ENCODE results near the gene ISM1.

DNA sequence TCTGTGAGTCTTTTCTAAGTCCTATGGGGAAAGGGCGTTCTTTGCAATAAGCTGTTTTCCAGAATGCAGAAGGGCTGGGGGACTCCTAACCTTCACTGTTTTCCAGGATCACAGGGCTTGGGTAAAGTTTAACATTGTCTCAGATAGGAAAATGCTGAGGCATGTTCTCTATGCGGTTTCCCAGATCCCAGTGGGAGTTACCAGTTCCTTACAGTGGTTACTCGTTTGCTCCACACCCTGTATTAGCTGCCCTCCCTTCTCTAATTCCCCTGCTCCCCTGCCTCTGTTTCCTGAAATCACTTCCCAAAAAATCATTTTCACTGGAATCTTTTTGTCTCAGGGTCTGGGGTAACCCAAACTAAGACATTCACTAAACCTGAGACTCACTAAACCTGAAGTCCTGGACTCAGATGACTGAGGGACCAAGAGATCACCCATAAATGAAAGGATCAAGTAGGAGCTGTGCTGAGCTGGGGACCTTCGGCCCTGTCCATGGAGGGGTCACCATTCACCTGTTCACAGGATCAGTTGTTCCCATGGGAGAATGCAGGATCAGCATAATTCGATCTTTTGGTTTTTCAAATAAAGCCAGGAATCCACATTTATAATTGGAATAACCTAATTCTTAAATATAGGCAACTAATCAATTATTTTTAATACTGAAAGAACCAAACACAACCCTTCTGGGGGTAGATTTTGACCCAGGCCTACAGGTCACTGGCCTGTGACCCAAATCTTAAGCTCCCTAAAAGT lies 76.2 kb downstream of the ISM1 start:
- TF ChIP-seq, protein P1, sequence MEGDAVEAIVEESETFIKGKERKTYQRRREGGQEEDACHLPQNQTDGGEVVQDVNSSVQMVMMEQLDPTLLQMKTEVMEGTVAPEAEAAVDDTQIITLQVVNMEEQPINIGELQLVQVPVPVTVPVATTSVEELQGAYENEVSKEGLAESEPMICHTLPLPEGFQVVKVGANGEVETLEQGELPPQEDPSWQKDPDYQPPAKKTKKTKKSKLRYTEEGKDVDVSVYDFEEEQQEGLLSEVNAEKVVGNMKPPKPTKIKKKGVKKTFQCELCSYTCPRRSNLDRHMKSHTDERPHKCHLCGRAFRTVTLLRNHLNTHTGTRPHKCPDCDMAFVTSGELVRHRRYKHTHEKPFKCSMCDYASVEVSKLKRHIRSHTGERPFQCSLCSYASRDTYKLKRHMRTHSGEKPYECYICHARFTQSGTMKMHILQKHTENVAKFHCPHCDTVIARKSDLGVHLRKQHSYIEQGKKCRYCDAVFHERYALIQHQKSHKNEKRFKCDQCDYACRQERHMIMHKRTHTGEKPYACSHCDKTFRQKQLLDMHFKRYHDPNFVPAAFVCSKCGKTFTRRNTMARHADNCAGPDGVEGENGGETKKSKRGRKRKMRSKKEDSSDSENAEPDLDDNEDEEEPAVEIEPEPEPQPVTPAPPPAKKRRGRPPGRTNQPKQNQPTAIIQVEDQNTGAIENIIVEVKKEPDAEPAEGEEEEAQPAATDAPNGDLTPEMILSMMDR (IDR thresholded peaks at IDR 0.05) = no peak
- TF ChIP-seq POLR2A (IDR thresholded peaks at IDR 0.05) (no peak), EP300 (IDR thresholded peaks at IDR 0.05) (no peak)

All from upper lobe of left lung (tissue), 4 donors.